Upper lobe of right lung (tissue), 1 donor: Measurements from ENCODE around the gene GNAT2. TPM values are rescaled to one million over a fixed set of nuclear protein-coding genes. Genes with fewer than 3 reads are reported as not detected.

Experiments used
- ATAC-seq: fragments of 200-7000 bp; cut with Tn5 transposase; one replicate; pipeline ENCODE4 v1.9.1; 2020; ENCODE audit warnings: mild to moderate bottlenecking, moderate library complexity
- DNase-seq: peaks from one replicate; pipeline ENCODE4 v3.0.0-alpha.2; 2020
- H3K27ac ChIP-seq: fragments of 200-600 bp; one replicate; pipeline ENCODE4 v1.8.0; 2022
- H3K27me3 ChIP-seq: fragments of 200-600 bp; one replicate; pipeline ENCODE4 v1.8.0; 2022; ENCODE audit warnings: mild to moderate bottlenecking
- H3K36me3 ChIP-seq: fragments of 200-600 bp; one replicate; pipeline ENCODE4 v1.8.0; 2022
- H3K4me1 ChIP-seq: fragments of 200-600 bp; one replicate; pipeline ENCODE4 v1.8.0; 2022
- H3K4me3 ChIP-seq: fragments of 200-600 bp; one replicate; pipeline ENCODE4 v1.8.0; 2022; ENCODE audit warnings: mild to moderate bottlenecking
- H3K9me3 ChIP-seq: fragments of 200-600 bp; one replicate; pipeline ENCODE4 v1.8.0; 2022
- CTCF ChIP-seq: fragments of 200-600 bp; IDR thresholded peaks from one replicate; pipeline ENCODE4 v1.8.0; 2022; ENCODE audit warnings: antibody characterized with exemption
- intact Hi-C: fragments of 100-400 bp; cut with DNase I; formaldehyde crosslinking; loops from one replicate; pipeline ENCODE4 v1.11.0; 2022
- total RNA-seq: library from RNA; stranded (reverse); fragmentation: NEBNext Ultra II Directional; extraction: Animal tissue kit (Norgen Biotek cat#: 25700); gene quantifications from one replicate; pipeline ENCODE4 v1.2.1, GENCODE V29; 2021
- donor health status: DM: no; HTN: yes; CAD: no; lungs with severe emphysema.

The GNAT2 gene
- total RNA-seq, 1 donor from 2014 or later = not detected

- Histone ChIP-seq H3K27ac (no peak overlapping the region), H3K36me3 (peaks cover 8% of the 10 kb centered on the region), H3K4me3 (no peak overlapping the region), H3K27me3 (no peaks in the 10 kb centered on the region), H3K4me1 (peaks cover 5% of the 10 kb centered on the region), H3K9me3 (no peaks in the 10 kb centered on the region)
- intact Hi-C loops = no loop called here
- TF ChIP-seq CTCF = no peak
- no peak for ATAC-seq
- no peak for DNase-seq
Observed at GRCh38 chr1:109636201-109636952, 17.0 kb upstream of the GNAT2 start.

GRCh38 chr1:109635862-109636200 is 16.4 kb upstream of the GNAT2 start:
- intact Hi-C loops = no loop called here
- Histone ChIP-seq H3K4me1 (peaks cover 5% of the 10 kb centered on the region), H3K36me3 (peaks cover 14% of the 10 kb centered on the region), H3K9me3 (no peaks in the 10 kb centered on the region), H3K27ac (no peak overlapping the region), H3K27me3 (no peaks in the 10 kb centered on the region), H3K4me3 (no peak overlapping the region)
- DNase-seq = no peak
- ATAC-seq = no peak
- TF ChIP-seq CTCF = no peak

- intact Hi-C loops = loop anchor here (5.0 kb wide), 1 partner anchor 88 kb away; the partner anchor contains the start of gene GNAI3
- Histone ChIP-seq H3K27ac (no peak overlapping the region), H3K36me3 (peaks cover 16% of the 10 kb centered on the region), H3K9me3 (no peaks in the 10 kb centered on the region), H3K4me1 (peaks cover 5% of the 10 kb centered on the region), H3K4me3 (no peak overlapping the region), H3K27me3 (no peaks in the 10 kb centered on the region)
- DNase-seq (peak; percentile 57), ATAC-seq (no peak)
- no peak for TF ChIP-seq CTCF
Observed at GRCh38 chr1:109634771-109635750, 15.6 kb upstream of the GNAT2 start.

- peaks cover 21% of the 10 kb centered on the region for H3K36me3 ChIP-seq
- TF ChIP-seq CTCF = no peak
- no peak overlapping the region for H3K27ac ChIP-seq
- no peak for DNase-seq
- peaks cover 5% of the 10 kb centered on the region for H3K4me1 ChIP-seq
- H3K4me3 ChIP-seq = no peak overlapping the region
- H3K9me3 ChIP-seq = no peaks in the 10 kb centered on the region
- no peak for ATAC-seq
- intact Hi-C loops = loop anchor here (5.0 kb wide), 1 partner anchor 87 kb away; the partner anchor contains the start of gene GNAI3
- no peaks in the 10 kb centered on the region for H3K27me3 ChIP-seq
Observed at GRCh38 chr1:109634292-109634691, 14.9 kb upstream of the GNAT2 start.

- ATAC-seq (no peak), DNase-seq (no peak)
- no peaks in the 10 kb centered on the region for H3K9me3 ChIP-seq
- H3K27ac ChIP-seq = no peak overlapping the region
- H3K36me3 ChIP-seq = peaks cover 36% of the 10 kb centered on the region
- no peak for TF ChIP-seq CTCF
- H3K4me1 ChIP-seq = peaks cover 5% of the 10 kb centered on the region
- H3K27me3 ChIP-seq = no peaks in the 10 kb centered on the region
- intact Hi-C loops = loop anchor here (5.0 kb wide), 1 partner anchor 86 kb away; the partner anchor contains the start of gene GNAI3
- H3K4me3 ChIP-seq = no peak overlapping the region
Observed at GRCh38 chr1:109632671-109633346, 13.4 kb upstream of the GNAT2 start.
